HepG2 (cell line): ENCODE measurements around the gene RAB42. TPM values are rescaled to one million over a fixed set of nuclear protein-coding genes. Genes with fewer than 3 reads are reported as not detected.

Source experiments
- ARID5B ChIP-seq: IDR thresholded peaks from 2 replicates; pipeline ENCODE4 v1.4.0; 2020; ENCODE audit warnings: mild to moderate bottlenecking, missing genetic modification reagents
- ARNT ChIP-seq: fragments of 450-650 bp; IDR thresholded peaks from 2 replicates; pipeline ENCODE4 v1.6.1; 2017
- CENPT ChIP-seq: sonication (generic); formaldehyde crosslinking; IDR thresholded peaks from 2 replicates; pipeline ENCODE4 v1.8.0; 2022; ENCODE audit warnings: low read depth, mild to moderate bottlenecking, moderate library complexity, missing genetic modification reagents
- DRAP1 ChIP-seq: IDR thresholded peaks from 2 replicates; pipeline ENCODE4 v1.6.1; 2016; ENCODE audit warnings: missing genetic modification reagents, missing compliant biosample characterization
- FIP1L1 ChIP-seq: fragments of 200-400 bp; formaldehyde crosslinking; IDR thresholded peaks from 2 replicates; pipeline ENCODE4 v1.6.1; 2018; ENCODE audit warnings: low read depth, mild to moderate bottlenecking, low read length, moderate library complexity, borderline replicate concordance; ENCODE audit not compliant: insufficient read depth
- FOXA1 ChIP-seq, 2 experiments: fragments of 450-650 bp in 1 of 2; sonication (generic) in 1 of 2; formaldehyde crosslinking in 1 of 2; IDR thresholded peaks; 2 replicates each; pipeline versions ENCODE4 v1.4.0 to v1.6.1; 2016 to 2020; ENCODE audit warnings: missing genetic modification reagents in 1 of 2
- HNRNPLL ChIP-seq: fragments of 200-400 bp; formaldehyde crosslinking; IDR thresholded peaks from 2 replicates; pipeline ENCODE4 v1.6.1; 2017; ENCODE audit warnings: mild to moderate bottlenecking, low read depth, low read length; ENCODE audit not compliant: poor library complexity, severe bottlenecking
- IRF2 ChIP-seq: IDR thresholded peaks from 2 replicates; pipeline ENCODE4 v1.6.1; 2018; ENCODE audit warnings: missing genetic modification reagents, missing compliant biosample characterization
- PBX3 ChIP-seq: sonication (generic); formaldehyde crosslinking; IDR thresholded peaks from 2 replicates; pipeline ENCODE4 v1.8.1; 2023; ENCODE audit warnings: missing genetic modification reagents, inconsistent platforms, borderline replicate concordance
- RBFOX2 ChIP-seq: fragments of 200-400 bp; formaldehyde crosslinking; IDR thresholded peaks from 2 replicates; pipeline ENCODE4 v1.6.1; 2017; ENCODE audit warnings: low read depth, mild to moderate bottlenecking, low read length
- RERE ChIP-seq: IDR thresholded peaks from 2 replicates; pipeline ENCODE4 v1.6.1; 2016; ENCODE audit warnings: low read depth, missing genetic modification reagents, missing compliant biosample characterization
- TFE3 ChIP-seq: IDR thresholded peaks from 2 replicates; pipeline ENCODE4 v1.6.1; 2016
- ZNF143 ChIP-seq: sonication (generic); formaldehyde crosslinking; IDR thresholded peaks from 2 replicates; pipeline ENCODE4 v1.4.0; 2020; ENCODE audit warnings: missing genetic modification reagents
- ZNF432 ChIP-seq: sonication (generic); formaldehyde crosslinking; IDR thresholded peaks from 2 replicates; pipeline ENCODE4 v1.5.0; 2020; ENCODE audit warnings: missing genetic modification reagents, mild to moderate bottlenecking, borderline replicate concordance
- ZSCAN29 ChIP-seq: sonication (generic); formaldehyde crosslinking; conservative IDR thresholded peaks from 2 replicates; pipeline ENCODE4 v1.4.0; 2020; ENCODE audit warnings: mild to moderate bottlenecking, missing genetic modification reagents
- polyA plus RNA-seq, 8 experiments: library from polyadenylated mRNA; depleted of rRNA in 3 of 8; stranded (reverse) in 7 of 8; unstranded in 1 of 8; fragments of >200 nt; fragmentation: Illumina TruSeq in 4 of 8; extraction: Trizol in 4 of 8; gene quantifications; 2 replicates each; pipeline versions ENCODE4 v1.2.1 to v1.2.3, GENCODE V29; 2011 to 2016; ENCODE audit warnings: low read depth in 4 of 8, missing spikeins in 1 of 8, mixed read lengths in 1 of 8; ENCODE audit not compliant: insufficient read depth in 1 of 8
- total RNA-seq, 5 experiments: library from RNA; depleted of rRNA; stranded (reverse); fragments of >200 nt; fragmentation: Illumina TruSeq; extraction: Trizol; gene quantifications; 2 replicates each; pipeline ENCODE4 v1.2.3, GENCODE V29; 2016; ENCODE audit warnings: low read depth in 1 of 5

The RAB42 gene
- total and polyA plus RNA-seq, 2 of the 13 experiments (the other 11 are each of a cell fraction or from before 2014, with no cell fraction given), result 10.4 to 166 TPM

GRCh38 chr1:28642847-28643635 is 51.0 kb downstream of the RAB42 start, which contains the start of gene TAF12 (continued):
- no peak; the same call in 1 of the 2 replicates for TF ChIP-seq FIP1L1
- TF ChIP-seq HNRNPLL, result peak; percentile 84
- no peak for TF ChIP-seq ARNT
- no peak for TF ChIP-seq FOXA1 (IDR thresholded peaks at IDR 0.05)
- TF ChIP-seq FOXA1 (CRISPR knock-in tag; IDR thresholded peaks at IDR 0.05), result 0 out of 2 replicates have a peak, but pooled peaks have one; percentile 24
- 0 out of 2 replicates have a peak, but pooled peaks have one; percentile 20 for TF ChIP-seq ZSCAN29 (CRISPR knock-in tag)
- peak; percentile 21; the same call in 1 of the 2 replicates for TF ChIP-seq RERE
- peak; percentile 78; the same call in 1 of the 2 replicates for TF ChIP-seq IRF2 (CRISPR knock-in tag)
- TF ChIP-seq TFE3 (CRISPR knock-in tag), result peak; percentile 69
- TF ChIP-seq PBX3 (CRISPR knock-in tag), result no peak
- peak; percentile 93 for TF ChIP-seq CENPT (CRISPR knock-in tag)
- TF ChIP-seq ZNF143 (CRISPR knock-in tag), result peak; percentile 72; the same call in 1 of the 2 replicates
- TF ChIP-seq ZNF432 (CRISPR knock-in tag), result no peak
- TF ChIP-seq RBFOX2, result peak; percentile 95
- peak; percentile 89; the same call in 1 of the 2 replicates for TF ChIP-seq DRAP1 (CRISPR knock-in tag)
- peak; percentile 51; the same call in 1 of the 2 replicates for TF ChIP-seq ARID5B (CRISPR knock-in tag)
